Measurements from ENCODE around the gene SH2B3.

Gene SH2B3

DNA sequence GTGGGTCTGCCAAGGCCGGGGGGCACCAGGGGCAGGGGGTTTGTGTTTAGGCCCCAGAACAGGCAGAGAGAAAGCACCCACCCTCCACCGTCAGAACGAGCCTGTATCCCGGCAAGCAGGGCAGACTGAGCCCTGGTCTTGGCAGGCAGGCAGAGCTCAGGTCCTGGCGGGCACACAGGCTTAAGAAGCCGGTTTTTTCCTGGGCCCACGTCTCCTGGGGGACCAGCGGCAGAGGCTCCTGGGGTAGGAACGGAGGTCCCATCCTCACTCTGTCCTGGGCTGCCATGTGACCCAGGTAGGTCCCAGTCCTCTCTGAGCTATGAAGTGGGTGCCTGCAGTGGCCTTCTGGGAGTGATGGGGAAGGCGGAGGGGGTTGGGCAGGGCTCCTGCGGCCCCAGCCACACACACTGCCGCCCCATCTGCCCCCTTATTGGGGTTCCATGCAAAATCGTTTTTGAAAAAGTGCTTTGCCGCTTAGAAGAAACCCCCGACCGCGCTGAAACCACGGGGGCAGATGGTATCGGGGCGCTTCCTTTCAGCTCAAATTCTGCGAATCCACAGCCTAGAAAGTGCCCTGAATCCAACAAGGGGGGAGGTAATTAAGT is 24.2 kb downstream of the SH2B3 start:
- no peak for FAIRE-seq

DNA sequence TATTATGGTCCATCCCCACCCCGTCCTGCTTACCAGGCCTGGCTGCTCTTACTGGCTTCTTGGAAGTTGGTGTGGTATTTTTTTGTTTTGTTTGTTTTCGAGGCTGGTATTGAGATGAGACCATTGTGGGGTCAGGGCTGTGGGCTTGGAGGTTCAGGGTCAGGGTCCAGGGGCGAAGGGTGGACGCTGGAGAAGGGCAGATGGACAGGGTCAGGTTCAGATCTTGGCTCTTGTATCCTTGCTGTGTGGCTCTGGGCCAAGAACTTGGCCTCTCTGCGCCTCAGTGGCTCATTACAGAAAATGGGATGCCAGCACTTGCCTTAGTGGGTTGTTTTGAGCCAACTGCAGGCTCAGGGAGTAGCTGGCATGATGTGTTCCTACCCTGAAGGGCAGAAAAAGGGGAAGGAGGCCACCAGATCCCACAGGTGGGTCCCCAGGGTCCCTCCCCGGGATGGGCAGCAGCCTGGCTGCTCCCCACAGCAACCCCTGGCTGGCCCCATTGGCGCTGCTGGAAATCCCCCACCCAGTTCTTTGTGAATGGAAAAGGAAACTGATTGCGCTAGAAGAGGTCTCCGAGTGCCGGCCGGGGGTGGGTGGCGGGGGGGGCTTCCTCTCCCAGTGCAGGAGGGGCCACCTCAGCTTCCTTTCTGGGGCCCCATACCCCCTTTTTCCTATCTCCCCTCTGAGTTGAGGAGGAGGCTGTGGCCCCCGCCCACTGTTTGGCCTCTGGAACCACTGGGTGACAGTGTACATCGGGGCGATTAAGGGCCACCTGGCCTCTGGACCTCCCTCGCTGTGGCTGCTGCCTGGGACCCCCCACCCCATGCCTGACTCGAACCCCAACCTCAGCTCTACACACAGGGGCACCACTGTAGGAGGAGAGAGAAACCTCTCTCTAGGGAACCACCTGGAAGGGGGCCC is 25.0 kb downstream of the SH2B3 start:
- no peak for FAIRE-seq

DNA sequence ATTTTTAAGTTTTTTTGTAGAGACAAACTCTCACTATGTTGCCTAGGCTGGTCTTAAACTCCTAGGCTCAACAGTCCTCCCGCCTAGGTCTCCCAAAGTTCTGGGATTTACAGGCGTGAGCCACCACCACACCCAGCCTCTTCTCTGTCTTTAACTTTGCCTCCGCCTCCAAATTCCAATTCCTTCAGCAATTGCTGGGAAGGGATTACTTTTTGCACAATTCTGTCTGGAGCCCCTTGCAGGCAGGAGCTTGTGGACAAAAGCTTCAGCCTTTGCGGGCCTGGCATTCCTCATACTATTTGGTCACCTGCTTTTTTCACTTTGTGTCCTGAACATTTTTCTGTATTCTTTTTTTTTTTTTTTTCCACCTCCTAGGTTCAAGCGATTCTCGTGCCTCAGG is 26.0 kb downstream of the SH2B3 start:
- no peak for FAIRE-seq

GRCh38 chr12:111434049-111434448 is 28.3 kb downstream of the SH2B3 start:
- FAIRE-seq: no peak

DNA sequence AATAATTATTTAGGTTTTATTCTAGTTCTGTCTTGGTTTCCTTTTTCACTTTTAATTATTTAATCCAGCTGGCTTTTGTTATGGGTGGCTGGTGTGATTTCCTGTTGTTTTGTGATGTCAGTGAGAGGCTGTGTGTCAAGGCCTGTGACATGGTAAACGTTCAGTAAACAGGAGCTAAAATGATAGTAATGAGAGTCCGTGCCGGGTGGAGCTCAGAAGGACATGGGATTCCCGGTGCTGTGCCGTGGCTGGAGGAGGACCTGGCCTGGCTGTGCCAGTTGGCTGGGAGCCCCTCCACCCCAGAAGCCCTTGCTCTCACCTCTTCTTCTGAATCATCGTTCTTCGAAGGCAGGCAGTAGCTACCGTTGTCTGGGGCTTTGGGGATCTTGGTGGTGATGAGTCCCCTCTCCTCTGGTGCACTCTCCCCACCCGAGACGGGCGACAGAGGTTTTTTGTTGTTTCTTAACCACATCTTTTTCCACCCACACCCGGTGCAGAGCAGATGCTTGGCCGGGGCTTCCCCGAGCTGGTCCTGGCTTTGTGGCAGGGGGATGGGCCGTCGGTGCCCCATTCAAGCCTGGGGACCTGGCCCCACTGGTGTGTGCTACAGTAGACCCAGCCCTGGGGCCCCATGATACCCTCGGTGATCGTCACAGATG is 29.1 kb downstream of the SH2B3 start:
- FAIRE-seq: no peak

GRCh38 chr12:111435661-111436201 is 30.0 kb downstream of the SH2B3 start:
- FAIRE-seq: no peak

DNA sequence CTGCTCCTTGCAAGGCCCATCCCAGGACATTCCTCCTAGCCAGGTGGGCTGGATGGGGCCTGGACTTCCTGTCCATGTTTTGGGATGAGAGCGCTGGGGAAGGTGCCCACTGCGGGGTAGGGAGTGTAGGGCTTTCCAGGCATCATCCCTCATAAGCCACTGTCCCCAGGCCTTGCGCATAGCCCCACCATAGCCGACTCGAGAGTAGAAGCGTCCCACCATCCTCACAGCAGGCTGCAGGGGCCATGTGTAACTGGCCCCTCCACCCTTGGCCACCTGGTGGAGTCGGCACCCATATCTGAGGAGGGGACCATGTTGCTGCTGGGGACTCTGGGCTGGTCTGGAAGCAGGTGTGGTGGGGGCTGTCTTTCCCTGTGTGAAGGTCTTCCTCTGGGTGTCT is 30.5 kb downstream of the SH2B3 start:
- FAIRE-seq: no peak

DNA sequence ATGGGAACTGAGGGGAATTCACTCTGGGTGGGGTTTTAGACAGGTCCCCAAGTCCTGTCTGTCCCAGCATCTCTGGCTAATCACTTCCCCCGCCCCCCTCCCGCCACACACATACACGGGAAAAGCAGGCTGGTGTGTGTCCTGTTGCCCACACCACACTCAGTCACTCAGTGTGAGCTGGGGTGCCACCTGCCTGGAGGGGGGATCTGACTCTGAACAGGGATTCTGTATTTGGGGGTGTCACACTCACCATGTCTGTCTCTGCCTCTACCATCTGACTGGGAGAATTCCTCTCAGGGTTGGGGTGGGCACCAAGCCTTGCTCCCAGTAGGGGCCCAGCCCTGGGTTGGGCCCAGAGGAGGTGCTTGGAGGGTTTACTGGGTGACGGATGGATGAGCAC is 31.1 kb downstream of the SH2B3 start:
- FAIRE-seq: no peak

- FAIRE-seq: no peak
Measured at GRCh38 chr12:111437816-111438454, 32.2 kb downstream of the SH2B3 start.

DNA sequence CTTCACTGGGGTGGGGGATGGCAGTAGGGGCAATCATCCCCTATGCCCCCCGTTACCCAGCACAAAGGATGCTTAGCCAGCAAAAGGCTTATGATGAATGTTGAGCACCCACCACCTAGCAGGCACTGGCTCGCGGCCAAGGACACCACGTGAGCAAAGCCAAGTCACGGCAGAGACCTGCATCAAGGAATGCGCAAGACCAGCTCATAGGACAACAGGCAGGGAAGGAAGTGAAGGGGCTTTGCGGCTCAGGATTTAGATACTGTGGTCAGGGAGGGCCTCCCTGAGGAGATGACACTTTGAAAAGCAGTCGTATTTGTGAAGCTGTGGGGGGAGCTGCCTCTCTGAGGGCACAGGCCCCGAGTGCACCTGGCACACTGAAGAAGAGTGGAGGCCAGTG is 32.8 kb downstream of the SH2B3 start:
- no peak for FAIRE-seq

- FAIRE-seq: no peak
Measured at GRCh38 chr12:111439657-111440151, 34.0 kb downstream of the SH2B3 start.

GRCh38 chr12:111440152-111440551 is 34.4 kb downstream of the SH2B3 start:
- no peak for FAIRE-seq

- FAIRE-seq: no peak
Measured at GRCh38 chr12:111440631-111441030, 34.9 kb downstream of the SH2B3 start.

DNA sequence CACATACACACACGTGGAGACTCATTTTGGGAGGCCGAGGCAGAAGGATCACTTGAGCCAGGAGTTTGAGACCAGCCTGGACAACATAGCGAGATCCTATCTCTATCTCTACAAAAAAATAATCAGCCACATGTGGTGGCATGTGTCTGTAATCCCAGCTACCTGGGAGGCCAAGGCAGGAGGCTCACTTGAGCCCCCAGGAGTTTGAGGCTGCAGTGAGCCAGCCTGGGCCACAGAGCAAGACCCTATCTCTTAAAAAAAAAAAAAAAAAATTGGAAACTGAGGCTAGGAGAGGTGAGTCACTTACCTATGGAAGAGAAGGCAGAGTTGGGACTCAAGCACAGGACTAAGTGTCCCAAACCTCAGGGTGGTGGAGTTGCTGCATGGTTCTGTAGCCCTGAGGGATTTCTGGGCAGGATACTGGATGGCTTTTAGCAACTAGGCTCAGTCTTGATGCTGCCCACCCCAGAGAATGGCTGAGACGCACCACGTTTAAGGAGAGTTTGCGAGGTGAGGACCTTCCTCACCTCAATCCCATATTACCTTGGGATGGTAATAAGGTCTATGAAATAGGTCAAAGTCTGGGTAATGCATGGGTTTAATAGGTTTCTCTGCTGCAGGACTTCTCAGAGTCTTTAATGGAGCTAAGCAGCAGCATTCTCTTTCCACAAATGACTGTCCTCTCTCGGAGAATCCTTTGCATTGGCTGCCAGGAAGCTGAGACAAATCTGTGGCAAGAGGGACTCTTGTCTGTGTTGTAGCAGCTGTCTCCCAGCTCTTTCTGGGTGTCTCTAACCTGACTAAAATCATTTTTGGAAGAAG is 35.6 kb downstream of the SH2B3 start:
- no peak for FAIRE-seq

GRCh38 chr12:111442301-111443045 is 36.8 kb downstream of the SH2B3 start:
- no peak for FAIRE-seq

- no peak for FAIRE-seq
Measured at GRCh38 chr12:111443086-111443485, 37.4 kb downstream of the SH2B3 start.

DNA sequence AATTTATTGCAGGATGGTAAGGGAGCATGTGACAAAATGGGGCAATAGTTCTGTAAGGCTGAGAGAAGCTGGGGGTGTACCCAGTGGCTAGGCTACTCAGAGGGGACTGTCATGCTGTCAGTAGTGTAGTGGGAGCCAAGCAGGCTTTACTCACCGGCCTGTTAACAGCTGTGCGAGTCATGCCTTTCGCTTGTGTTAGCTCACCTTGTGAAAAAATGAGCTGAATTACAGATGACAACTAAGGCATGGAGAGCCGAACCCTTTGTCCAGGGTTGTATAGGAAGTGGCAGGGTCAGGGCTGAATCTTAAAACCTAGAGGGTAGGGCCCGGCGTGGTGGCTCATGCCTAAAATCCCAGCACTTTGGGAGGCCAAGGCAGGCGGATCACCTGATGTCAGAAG is 37.9 kb downstream of the SH2B3 start:
- no peak for FAIRE-seq

- FAIRE-seq: no peak
Measured at GRCh38 chr12:111444314-111444924, 38.7 kb downstream of the SH2B3 start.

DNA sequence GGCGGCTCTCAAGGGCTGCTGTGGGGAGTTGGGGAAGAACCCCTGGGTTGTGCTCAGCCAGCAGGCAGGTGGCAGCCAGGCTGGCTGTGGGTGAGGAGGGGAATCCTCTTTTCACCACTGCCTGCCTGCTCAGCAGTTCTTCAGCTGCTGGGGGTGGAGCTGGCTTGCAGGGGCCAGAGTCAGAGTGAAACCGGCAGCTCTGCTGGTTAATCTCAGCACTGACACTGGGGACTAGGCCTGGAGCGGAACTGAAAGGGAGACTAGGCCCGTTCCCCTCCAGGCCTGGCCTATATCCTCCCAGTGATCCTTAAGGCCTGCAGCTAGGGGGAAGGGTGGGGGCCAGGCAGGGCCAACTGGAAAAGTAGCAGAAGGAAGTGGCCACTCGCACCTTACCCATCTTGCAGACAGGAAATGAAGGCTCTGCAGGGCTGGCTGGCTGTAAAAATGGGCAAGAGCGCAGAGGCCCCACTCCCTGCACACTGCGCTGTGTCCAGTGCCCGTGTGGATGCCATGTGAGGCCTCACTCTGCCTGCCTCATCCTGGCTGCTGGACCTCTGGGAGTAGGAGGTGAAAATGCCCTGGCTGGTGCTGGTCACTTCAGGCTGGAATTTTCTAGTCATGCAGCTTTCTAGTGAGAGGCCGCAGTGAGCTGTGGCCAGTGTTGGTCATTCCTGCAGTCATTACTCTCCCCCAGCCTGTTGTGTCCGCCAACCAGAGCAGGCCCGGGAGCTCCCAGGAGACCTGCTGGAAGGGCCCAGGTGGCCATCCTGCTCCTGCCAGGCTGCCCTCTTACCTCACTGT is 39.4 kb downstream of the SH2B3 start:
- FAIRE-seq: no peak
